Ovary (tissue), 9 donors: ENCODE measurements around the gene CD14. TPM values are rescaled to one million over a fixed set of nuclear protein-coding genes. Genes with fewer than 3 reads are reported as not detected.
"Not testable (repeated sequence)": the region's sequence is repeated elsewhere in the genome, so short reads cannot be mapped to it uniquely, and the experiment has no call there.

Source experiments
- DNase-seq, 5 donors: peaks; one replicate each; pipeline ENCODE4 v3.0.0-alpha.2; 2019 to 2020
- H3K27ac ChIP-seq, 2 donors: fragments of 200-600 bp; one replicate each; pipeline versions ENCODE4 v1.5.1 to v1.8.0; 2019 to 2022
- H3K27me3 ChIP-seq: fragments of 200-600 bp; one replicate; pipeline ENCODE4 v1.8.0; 2022
- H3K36me3 ChIP-seq: fragments of 200-600 bp; sonication (generic); one replicate; pipeline ENCODE4 v1.5.1; 2019
- H3K4me1 ChIP-seq: one replicate; pipeline ENCODE4 v1.8.1; 2013; ENCODE audit warnings: mild to moderate bottlenecking, moderate library complexity; ENCODE audit not compliant: insufficient read depth
- H3K4me3 ChIP-seq: fragments of 200-600 bp; sonication (generic); one replicate; pipeline ENCODE4 v1.5.1; 2017
- H3K9me3 ChIP-seq, 2 donors: fragments of 200-600 bp in 1 of 2; sonication (generic) in 1 of 2; one replicate each; pipeline versions ENCODE4 v1.5.1 to v1.8.1; 2013 to 2019; ENCODE audit warnings: mild to moderate bottlenecking in 1 of 2, moderate library complexity in 1 of 2
- CTCF ChIP-seq, 3 donors: fragments of 450-650 bp in 2 of 3; fragments of 200-600 bp in 1 of 3; IDR thresholded peaks; one replicate each; pipeline versions ENCODE4 v1.5.1 to v1.8.0; 2016 to 2022; ENCODE audit warnings: antibody characterized with exemption in 3 of 3, mild to moderate bottlenecking in 1 of 3
- EP300 ChIP-seq: sonication (generic); formaldehyde crosslinking; IDR thresholded peaks from one replicate; pipeline ENCODE4 v1.6.1; 2017; ENCODE audit warnings: antibody characterized with exemption
- POLR2A ChIP-seq: fragments of 450-650 bp; IDR thresholded peaks from one replicate; pipeline ENCODE4 v1.6.1; 2017; ENCODE audit warnings: antibody characterized with exemption, mild to moderate bottlenecking, moderate library complexity
- WGBS, 3 donors: extraction: QIAGEN DNeasy Blood & Tissue Kit in 1 of 3; methylation state at CpG; one replicate each; pipeline versions ENCODE4 v1.1.5 to v1.1.7; 2013 to 2017; 5-methylcytosine and 5-hydroxymethylcytosine counted together
- intact Hi-C, 4 donors: fragments of 100-400 bp; cut with DNase I; formaldehyde crosslinking; loops; one replicate each; pipeline versions ENCODE4 v1.11.0 to v1.15.1; 2022 to 2023
- polyA plus RNA-seq, 2 donors: library from polyadenylated mRNA; stranded (reverse); fragments of 200-250 nt in 1 of 2; fragments of 350-450 nt in 1 of 2; fragmentation: Illumina TruSeq in 1 of 2; extraction: RNeasy Lipid Tissue Mini Kit (QIAGEN cat#74804) in 1 of 2; gene quantifications; one replicate each; pipeline ENCODE4 v1.2.3, GENCODE V29; 2013 to 2014
- total RNA-seq, 7 donors: library from RNA; depleted of rRNA in 2 of 7; stranded (reverse); fragments of >200 nt in 2 of 7; fragmentation: NEBNext Ultra II Directional in 3 of 7; extraction: Animal tissue kit (Norgen Biotek cat#: 25700) in 3 of 7; gene quantifications; one replicate each; pipeline versions ENCODE4 v1.1.0 to v1.2.4, GENCODE V29; 2016 to 2023
- donor health status: DM: no; HTN: no; CAD: no; lungs with moderate emphysema.
- donor health status: DM: no; HTN: no; CAD: no.
- donor health status: Bipolar disorder and iron deficiency.
- donor health status: DM: yes; HTN: yes; CAD: no.
- donor health status: DM: no; HTN: no; CAD: no.
- donor health status: DM: yes; HTN: yes; CAD: no.

CD14 gene
- total and polyA plus RNA-seq, 9 donors = 8.7 to 96.0 (median 37.7) TPM

- H3K9me3 ChIP-seq = no peaks in the 10 kb centered on the region
- peak within 1 kb of the TSS; percentile 86 for H3K4me3 ChIP-seq
- H3K27me3 ChIP-seq = no peaks in the 10 kb centered on the region
- peak; percentile 92 to 94 (median 93) for DNase-seq
- H3K36me3 ChIP-seq = no peaks in the 10 kb centered on the region
- intact Hi-C loops = no loop called here
- WGBS, 3 donors = 0% methylated on average over 47 to 54 of the region's 54 CpGs
- H3K27ac ChIP-seq = peak within 1 kb of the TSS in 1 of 2 donors; percentile 74
- TF ChIP-seq CTCF (IDR thresholded peaks at IDR 0.05) = no peak
- peak; percentile 56 for TF ChIP-seq POLR2A
- peak; percentile 34 for TF ChIP-seq EP300
- H3K4me1 ChIP-seq = peaks cover 6% of the 10 kb centered on the region
Measured at GRCh38 chr5:140664359-140665119, 31.6 kb upstream of the CD14 start, which contains the start of gene WDR55. WDR55 (plus strand) TSS chr5:140664904; CDS start chr5:140664913, 9 bp downstream.

GRCh38 chr5:140664030-140664358 lies 31.0 kb upstream of the CD14 start:
- Histone ChIP-seq H3K4me1 (peaks cover 6% of the 10 kb centered on the region), H3K27ac (peak overlapping the region in 1 of 2 donors; percentile 74), H3K36me3 (no peaks in the 10 kb centered on the region), H3K4me3 (peak overlapping the region; percentile 86), H3K9me3 (no peaks in the 10 kb centered on the region), H3K27me3 (no peaks in the 10 kb centered on the region)
- TF ChIP-seq CTCF (IDR thresholded peaks at IDR 0.05) = no peak
- TF ChIP-seq EP300 = no peak
- TF ChIP-seq POLR2A = no peak
- DNase-seq = no peak
- 3 to 18% (median 5%) methylated on average over 18 of the region's 18 CpGs for WGBS, 3 donors
- intact Hi-C loops = no loop called here

- H3K27me3 ChIP-seq, H3K4me1 ChIP-seq, H3K27ac ChIP-seq, H3K4me3 ChIP-seq, intact Hi-C loops, H3K9me3 ChIP-seq, H3K36me3 ChIP-seq: not testable (repeated sequence)
- peak in 1 of 5 donors; percentile 9 for DNase-seq
- 75 to 77% (median 77%) methylated on average over 6 of the region's 6 CpGs for whole genome bisulfite sequencing, 3 donors
Measured at GRCh38 chr5:140660371-140660770, 27.4 kb upstream of the CD14 start.

GRCh38 chr5:140658870-140659269 lies 25.9 kb upstream of the CD14 start:
- WGBS, 3 donors = 96% methylated on average over 17 of the region's 17 CpGs
- no peaks in the 10 kb centered on the region for H3K4me1 ChIP-seq
- DNase-seq = peak in 1 of 5 donors; percentile 11
- no peak overlapping the region for H3K27ac ChIP-seq
- no peaks in the 10 kb centered on the region for H3K36me3 ChIP-seq
- H3K27me3 ChIP-seq = no peaks in the 10 kb centered on the region
- TF ChIP-seq EP300 (no peak), POLR2A (no peak), CTCF (IDR thresholded peaks at IDR 0.05) (no peak)
- no peak overlapping the region for H3K4me3 ChIP-seq
- no peaks in the 10 kb centered on the region for H3K9me3 ChIP-seq
- intact Hi-C loops = no loop called here

- no peak for DNase-seq
- 1 to 2% (median 1%) methylated on average over 26 to 27 of the region's 27 CpGs for WGBS, 3 donors
- Histone ChIP-seq H3K4me3 (peak overlapping the region; percentile 79), H3K4me1 (peaks cover 1% of the 10 kb centered on the region), H3K27ac (peak overlapping the region in 1 of 2 donors; percentile 71), H3K36me3 (no peaks in the 10 kb centered on the region), H3K27me3 (no peaks in the 10 kb centered on the region), H3K9me3 (no peaks in the 10 kb centered on the region)
- TF ChIP-seq EP300 (no peak), POLR2A (no peak), CTCF (IDR thresholded peaks at IDR 0.05) (no peak)
- intact Hi-C loops = loop anchor here in 2 of 4 donors (5.0 to 10.0 kb wide), 2 partner anchors 100 to 242 kb away; partner anchors contain the start of genes ANKHD1 (in 1 of the 2) and EIF4EBP3 (in 1 of the 2)
Measured at GRCh38 chr5:140647042-140647419, 14.1 kb upstream of the CD14 start.
